Activated naive CD8-positive, alpha-beta T cell treated with anti-CD3 and anti-CD28 coated beads for 36 hours (primary cell): ENCODE data around the gene CTNNA3. TPM values are rescaled to one million over a fixed set of nuclear protein-coding genes. Genes with fewer than 3 reads are reported as not detected.

ENCODE experiments used
- DNase-seq: peaks from one replicate; pipeline ENCODE4 v3.0.0; 2021
- H3K27ac Mint-ChIP-seq: one replicate; pipeline ENCODE4 v1.8.0; 2022; ENCODE audit warnings: mild to moderate bottlenecking, moderate library complexity, mixed read lengths
- H3K27me3 Mint-ChIP-seq: one replicate; pipeline ENCODE4 v1.8.0; 2022; ENCODE audit warnings: mild to moderate bottlenecking, mixed read lengths
- H3K36me3 Mint-ChIP-seq: one replicate; pipeline ENCODE4 v1.8.0; 2021; ENCODE audit warnings: mild to moderate bottlenecking, mixed read lengths
- H3K4me1 Mint-ChIP-seq: one replicate; pipeline ENCODE4 v1.8.0; 2021; ENCODE audit warnings: mixed read lengths
- H3K4me3 Mint-ChIP-seq: one replicate; pipeline ENCODE4 v1.8.0; 2022; ENCODE audit warnings: mild to moderate bottlenecking, moderate library complexity, mixed read lengths
- H3K9me3 Mint-ChIP-seq: one replicate; pipeline ENCODE4 v1.8.0; 2022; ENCODE audit warnings: mixed read lengths
- total RNA-seq, 2 experiments: library from RNA; stranded (reverse); gene quantifications; one replicate each; pipeline ENCODE4 v1.2.3, GENCODE V29; 2021

CTNNA3 gene
- total RNA-seq, 2 experiments from 2014 or later: not detected

- Mint-ChIP-seq H3K36me3 (no peaks in the 10 kb centered on the region), H3K4me3 (no peak overlapping the region), H3K4me1 (no peaks in the 10 kb centered on the region), H3K9me3 (peaks cover 3% of the 10 kb centered on the region), H3K27ac (no peak overlapping the region), H3K27me3 (no peaks in the 10 kb centered on the region)
- no peak for DNase-seq
These were observed 1108.9 kb downstream of the CTNNA3 start for GRCh38 chr10:66586897-66587679.

DNA sequence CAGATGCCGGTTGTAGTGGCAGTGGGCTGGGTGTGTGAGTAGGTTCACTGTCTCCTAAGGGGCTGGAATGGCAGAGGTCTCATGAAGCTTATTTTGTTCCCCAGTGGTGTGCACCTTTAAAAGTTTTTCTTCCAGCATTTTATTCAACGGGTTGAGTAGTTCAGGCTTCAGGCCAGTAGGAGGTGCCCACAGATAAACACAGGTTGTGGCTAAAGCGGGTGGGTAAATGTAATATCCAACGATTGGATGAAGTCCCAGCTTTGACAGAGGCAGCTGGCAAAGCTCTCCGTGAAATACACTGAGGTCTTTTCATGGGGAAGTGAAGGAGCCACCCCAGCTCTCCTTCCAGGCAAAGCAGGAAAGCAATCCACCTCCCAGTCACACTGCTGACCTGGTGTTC lies 1109.9 kb downstream of the CTNNA3 start:
- Mint-ChIP-seq H3K27me3 (no peaks in the 10 kb centered on the region), H3K9me3 (peaks cover 3% of the 10 kb centered on the region), H3K4me3 (no peak overlapping the region), H3K27ac (no peak overlapping the region), H3K4me1 (no peaks in the 10 kb centered on the region), H3K36me3 (no peaks in the 10 kb centered on the region)
- DNase-seq: no peak

DNA sequence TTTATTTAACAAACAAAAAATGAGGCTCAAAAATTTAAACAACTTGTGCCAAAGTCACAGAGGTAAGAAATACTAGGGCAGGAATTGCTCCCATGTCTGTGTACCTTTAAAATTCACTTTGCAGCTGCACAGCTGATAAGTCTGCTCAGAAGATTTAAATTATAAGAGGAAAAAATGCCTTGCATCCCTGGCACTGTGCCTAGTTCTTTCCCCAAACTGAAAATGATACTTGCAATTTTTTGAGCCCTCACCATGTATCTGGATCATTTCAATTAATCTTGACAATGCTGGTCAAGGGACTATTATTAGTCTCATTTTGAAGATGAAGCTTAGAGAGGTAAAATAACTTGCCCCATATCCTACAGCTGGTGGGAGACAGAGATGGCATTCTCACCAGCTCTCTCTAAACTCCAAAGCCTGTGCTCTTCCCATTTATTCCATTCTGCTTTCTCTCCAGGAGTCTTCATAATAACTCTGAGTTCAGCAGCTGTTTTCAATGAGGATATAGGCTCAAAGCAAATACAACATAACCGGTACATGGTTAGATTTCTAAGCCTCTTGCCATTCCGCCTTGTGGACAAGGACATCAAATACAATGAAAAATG lies 1120.6 kb downstream of the CTNNA3 start:
- peaks cover 5% of the 10 kb centered on the region for H3K9me3 Mint-ChIP-seq
- H3K36me3 Mint-ChIP-seq: no peaks in the 10 kb centered on the region
- no peaks in the 10 kb centered on the region for H3K27me3 Mint-ChIP-seq
- DNase-seq: no peak
- H3K4me1 Mint-ChIP-seq: no peaks in the 10 kb centered on the region
- no peak overlapping the region for H3K27ac Mint-ChIP-seq
- H3K4me3 Mint-ChIP-seq: no peak overlapping the region

DNA sequence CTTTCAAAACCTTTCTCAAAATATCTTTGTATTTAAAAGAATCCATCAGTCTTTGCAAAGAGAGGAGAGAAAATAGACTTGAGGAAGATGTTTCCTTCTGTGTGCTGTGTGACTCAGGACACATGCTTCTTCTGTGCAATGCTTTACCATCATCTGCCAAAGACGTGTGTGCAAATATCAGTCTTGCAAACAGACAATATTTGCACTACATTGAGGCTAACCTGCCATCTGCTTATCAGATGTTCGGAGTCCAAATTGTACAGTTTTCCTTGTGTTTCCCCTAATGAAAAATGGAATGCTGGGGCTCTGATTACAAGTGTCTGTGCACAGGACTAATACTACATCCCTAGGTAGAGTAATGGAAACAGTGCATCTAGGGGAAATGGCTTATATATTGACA lies 1123.3 kb downstream of the CTNNA3 start:
- Mint-ChIP-seq H3K4me3 (no peak overlapping the region), H3K9me3 (peaks cover 5% of the 10 kb centered on the region), H3K4me1 (no peaks in the 10 kb centered on the region), H3K27ac (no peak overlapping the region), H3K36me3 (no peaks in the 10 kb centered on the region), H3K27me3 (no peaks in the 10 kb centered on the region)
- no peak for DNase-seq

- no peaks in the 10 kb centered on the region for H3K9me3 Mint-ChIP-seq
- H3K4me1 Mint-ChIP-seq: no peaks in the 10 kb centered on the region
- no peaks in the 10 kb centered on the region for H3K36me3 Mint-ChIP-seq
- DNase-seq: no peak
- H3K4me3 Mint-ChIP-seq: no peak overlapping the region
- H3K27ac Mint-ChIP-seq: no peak overlapping the region
- no peaks in the 10 kb centered on the region for H3K27me3 Mint-ChIP-seq
These were observed 1130.0 kb downstream of the CTNNA3 start for GRCh38 chr10:66565999-66566398.

DNA sequence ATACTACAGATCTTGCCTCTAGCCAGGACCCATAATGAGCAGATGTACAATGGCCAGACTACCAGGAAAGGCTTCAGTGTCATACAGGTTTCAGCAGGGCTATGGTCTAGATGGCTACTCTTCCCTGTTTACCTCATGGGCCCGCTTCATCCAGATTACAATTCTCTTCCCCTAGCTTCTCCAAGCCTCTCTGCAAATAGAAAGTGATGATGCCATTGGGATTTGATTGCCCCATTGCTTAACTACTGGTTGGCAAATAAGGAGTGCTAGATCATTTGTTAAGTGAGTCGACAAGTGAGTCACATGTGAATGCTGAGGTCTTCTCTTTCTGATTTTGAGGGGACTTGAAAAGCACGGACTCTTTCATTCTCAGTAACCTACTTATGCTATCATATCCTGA lies 1131.7 kb downstream of the CTNNA3 start:
- H3K9me3 Mint-ChIP-seq: no peaks in the 10 kb centered on the region
- DNase-seq: no peak
- no peak overlapping the region for H3K4me3 Mint-ChIP-seq
- no peaks in the 10 kb centered on the region for H3K4me1 Mint-ChIP-seq
- H3K27me3 Mint-ChIP-seq: no peaks in the 10 kb centered on the region
- H3K27ac Mint-ChIP-seq: no peak overlapping the region
- H3K36me3 Mint-ChIP-seq: no peaks in the 10 kb centered on the region

GRCh38 chr10:66555061-66555460 lies 1140.9 kb downstream of the CTNNA3 start:
- H3K4me1 Mint-ChIP-seq: no peaks in the 10 kb centered on the region
- no peaks in the 10 kb centered on the region for H3K27me3 Mint-ChIP-seq
- no peak for DNase-seq
- no peaks in the 10 kb centered on the region for H3K9me3 Mint-ChIP-seq
- no peaks in the 10 kb centered on the region for H3K36me3 Mint-ChIP-seq
- H3K27ac Mint-ChIP-seq: no peak overlapping the region
- no peak overlapping the region for H3K4me3 Mint-ChIP-seq

DNA sequence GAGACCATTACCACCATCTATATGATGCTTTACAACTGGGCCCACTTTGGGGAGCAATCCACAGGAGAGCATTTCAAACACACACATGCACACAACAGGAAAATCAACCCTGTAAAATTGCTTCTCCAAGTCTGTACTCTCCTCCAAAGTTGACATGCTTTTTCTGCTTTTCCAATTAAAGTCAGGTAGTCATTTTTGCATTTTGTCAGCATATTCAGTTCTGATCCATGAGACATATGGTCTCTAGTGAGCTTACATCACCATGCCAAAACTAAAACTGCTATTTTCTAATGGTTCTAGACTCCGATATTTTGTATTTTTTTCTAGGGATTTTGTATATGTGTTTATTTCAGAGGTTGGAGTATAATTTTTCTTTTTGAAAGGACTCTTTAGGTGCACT lies 1143.7 kb downstream of the CTNNA3 start:
- H3K4me3 Mint-ChIP-seq: no peak overlapping the region
- H3K4me1 Mint-ChIP-seq: no peaks in the 10 kb centered on the region
- no peak overlapping the region for H3K27ac Mint-ChIP-seq
- no peaks in the 10 kb centered on the region for H3K36me3 Mint-ChIP-seq
- no peaks in the 10 kb centered on the region for H3K27me3 Mint-ChIP-seq
- no peak for DNase-seq
- peaks cover 2% of the 10 kb centered on the region for H3K9me3 Mint-ChIP-seq

- Mint-ChIP-seq H3K27me3 (no peaks in the 10 kb centered on the region), H3K4me3 (no peak overlapping the region), H3K36me3 (no peaks in the 10 kb centered on the region), H3K4me1 (no peaks in the 10 kb centered on the region), H3K27ac (no peak overlapping the region), H3K9me3 (peaks cover 4% of the 10 kb centered on the region)
- no peak for DNase-seq
These were observed 1145.6 kb downstream of the CTNNA3 start for GRCh38 chr10:66550351-66550750.

- Mint-ChIP-seq H3K4me1 (no peaks in the 10 kb centered on the region), H3K4me3 (no peak overlapping the region), H3K27me3 (no peaks in the 10 kb centered on the region), H3K9me3 (peaks cover 4% of the 10 kb centered on the region), H3K36me3 (no peaks in the 10 kb centered on the region), H3K27ac (no peak overlapping the region)
- no peak for DNase-seq
These were observed 1157.1 kb downstream of the CTNNA3 start for GRCh38 chr10:66538908-66539307.

DNA sequence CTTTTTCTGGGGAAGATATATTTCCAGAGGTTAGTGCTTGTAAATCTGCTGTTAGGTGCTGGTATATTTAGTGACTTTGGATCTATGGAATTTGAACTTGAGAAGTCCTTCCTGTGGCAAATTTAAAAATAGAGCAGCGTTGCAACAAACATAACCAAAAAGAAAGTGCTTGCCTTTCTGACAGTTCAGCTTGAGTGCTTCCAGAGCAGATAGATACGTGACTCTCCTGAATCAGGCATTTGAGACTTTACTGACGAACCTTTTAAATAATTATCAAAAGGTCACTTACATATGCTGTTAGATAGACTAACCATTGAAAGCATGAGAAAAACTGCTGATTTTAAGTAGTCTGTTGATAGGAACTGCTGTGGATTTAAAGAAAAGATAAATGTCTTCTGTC lies 1157.6 kb downstream of the CTNNA3 start:
- H3K27ac Mint-ChIP-seq: no peak overlapping the region

DNA sequence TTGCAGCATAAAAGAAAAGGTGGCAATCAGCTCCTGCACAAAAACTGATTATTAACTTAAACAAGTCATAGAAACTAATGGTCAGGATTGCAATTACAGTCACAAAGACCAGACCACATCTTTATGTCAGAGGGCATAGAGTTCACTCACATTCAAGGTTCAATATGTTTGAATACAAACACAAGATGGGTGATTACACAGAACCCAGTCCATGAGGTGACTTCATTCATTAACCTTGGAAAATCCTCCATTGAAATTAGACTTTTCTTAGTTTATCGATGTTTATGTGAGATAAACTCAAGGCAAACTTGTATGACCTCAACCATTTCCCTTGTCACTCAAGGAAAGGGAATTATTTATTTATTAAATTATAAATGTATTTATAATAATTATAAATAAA lies 1158.8 kb downstream of the CTNNA3 start:
- Mint-ChIP-seq H3K4me1 (no peaks in the 10 kb centered on the region), H3K9me3 (peaks cover 4% of the 10 kb centered on the region), H3K36me3 (no peaks in the 10 kb centered on the region), H3K27ac (no peak overlapping the region), H3K27me3 (no peaks in the 10 kb centered on the region), H3K4me3 (no peak overlapping the region)
- DNase-seq: no peak

More for the DNA sequence above, 1157.6 kb downstream of the CTNNA3 start:
- Mint-ChIP-seq H3K27me3 (no peaks in the 10 kb centered on the region), H3K4me3 (no peak overlapping the region), H3K4me1 (no peaks in the 10 kb centered on the region), H3K36me3 (no peaks in the 10 kb centered on the region), H3K9me3 (peaks cover 4% of the 10 kb centered on the region)
- DNase-seq: no peak

DNA sequence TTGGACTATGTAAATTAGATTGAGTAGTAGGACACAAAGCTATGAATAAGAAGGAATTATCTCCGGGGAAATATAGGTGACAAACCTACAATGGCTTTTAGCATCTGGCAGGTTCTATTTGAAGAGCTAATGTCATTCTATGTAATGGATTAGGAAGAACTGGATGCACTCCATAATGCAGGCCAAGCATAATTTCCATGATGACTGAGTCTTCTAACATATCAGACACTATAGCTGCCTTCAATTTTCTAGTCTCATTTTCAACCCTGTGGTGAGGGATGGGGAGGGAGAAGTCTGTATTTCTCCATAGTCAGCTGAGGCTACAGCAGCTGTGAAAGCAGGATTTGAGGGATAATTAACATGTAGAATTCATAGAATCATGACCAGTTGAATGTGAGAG lies 1160.6 kb downstream of the CTNNA3 start:
- peaks cover 4% of the 10 kb centered on the region for H3K9me3 Mint-ChIP-seq
- H3K4me3 Mint-ChIP-seq: no peak overlapping the region
- no peaks in the 10 kb centered on the region for H3K36me3 Mint-ChIP-seq
- H3K27ac Mint-ChIP-seq: no peak overlapping the region
- no peaks in the 10 kb centered on the region for H3K4me1 Mint-ChIP-seq
- H3K27me3 Mint-ChIP-seq: no peaks in the 10 kb centered on the region
- no peak for DNase-seq

DNA sequence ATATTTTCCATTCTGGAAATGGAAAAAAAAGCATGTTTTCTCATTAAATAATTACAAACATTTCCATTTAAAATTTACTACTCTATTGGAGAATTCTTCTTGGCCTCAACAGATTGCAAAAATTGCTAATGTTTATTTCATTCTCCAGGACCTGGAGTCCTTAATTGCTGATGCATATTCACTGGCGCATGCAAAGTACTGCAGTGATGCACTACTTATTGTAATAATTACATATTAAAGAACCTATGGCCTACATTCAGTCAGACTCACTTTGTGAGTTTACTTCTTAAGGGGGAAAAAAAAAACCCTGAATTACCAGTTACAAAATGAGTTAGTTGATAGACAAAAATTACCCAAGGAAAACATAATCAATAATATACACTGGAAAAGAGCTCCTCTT lies 1161.1 kb downstream of the CTNNA3 start:
- Mint-ChIP-seq H3K27me3 (no peaks in the 10 kb centered on the region), H3K4me1 (no peaks in the 10 kb centered on the region), H3K9me3 (peaks cover 4% of the 10 kb centered on the region), H3K4me3 (no peak overlapping the region), H3K27ac (no peak overlapping the region), H3K36me3 (no peaks in the 10 kb centered on the region)
- DNase-seq: no peak

- no peak overlapping the region for H3K27ac Mint-ChIP-seq
- H3K27me3 Mint-ChIP-seq: no peaks in the 10 kb centered on the region
- peaks cover 5% of the 10 kb centered on the region for H3K9me3 Mint-ChIP-seq
- H3K4me3 Mint-ChIP-seq: no peak overlapping the region
- no peaks in the 10 kb centered on the region for H3K4me1 Mint-ChIP-seq
- no peak for DNase-seq
- no peaks in the 10 kb centered on the region for H3K36me3 Mint-ChIP-seq
These were observed 1174.5 kb downstream of the CTNNA3 start for GRCh38 chr10:66521506-66521905.

GRCh38 chr10:66519616-66520015 lies 1176.4 kb downstream of the CTNNA3 start:
- H3K4me3 Mint-ChIP-seq: no peak overlapping the region
- no peak for DNase-seq
- no peaks in the 10 kb centered on the region for H3K36me3 Mint-ChIP-seq
- no peaks in the 10 kb centered on the region for H3K27me3 Mint-ChIP-seq
- H3K27ac Mint-ChIP-seq: no peak overlapping the region
- H3K4me1 Mint-ChIP-seq: no peaks in the 10 kb centered on the region
- H3K9me3 Mint-ChIP-seq: peaks cover 2% of the 10 kb centered on the region
